NCI-H345 (cell line): ENCODE data around the gene AKR1D1.
"Not testable (repeated sequence)": the region's sequence is repeated elsewhere in the genome, so short reads cannot be mapped to it uniquely, and the experiment has no call there.

Experiments used
- DNase-seq: peaks from one replicate; lab custom pipeline; 2025; lab: John Stamatoyannopoulos, UW

The AKR1D1 gene

GRCh38 chr7:138122162-138122561 lies 45.9 kb downstream of the AKR1D1 start:
- no peak for DNase-seq

GRCh38 chr7:138125119-138125518 lies 48.9 kb downstream of the AKR1D1 start:
- no peak for DNase-seq

- DNase-seq: no peak
Measured at GRCh38 chr7:138125598-138126111, 49.4 kb downstream of the AKR1D1 start.

GRCh38 chr7:138126928-138127327 lies 50.7 kb downstream of the AKR1D1 start:
- no peak for DNase-seq

GRCh38 chr7:138127996-138128395 lies 51.7 kb downstream of the AKR1D1 start:
- DNase-seq: no peak

- no peak for DNase-seq
Measured at GRCh38 chr7:138129551-138130165, 53.4 kb downstream of the AKR1D1 start.

GRCh38 chr7:138137423-138138171 lies 61.3 kb downstream of the AKR1D1 start:
- no peak for DNase-seq

- no peak for DNase-seq
Measured at GRCh38 chr7:138138244-138138643, 62.0 kb downstream of the AKR1D1 start.

GRCh38 chr7:138142583-138143201 lies 66.4 kb downstream of the AKR1D1 start:
- DNase-seq: no peak

- no peak for DNase-seq
Measured at GRCh38 chr7:138144958-138145357, 68.7 kb downstream of the AKR1D1 start.

- DNase-seq: not testable (repeated sequence)
Measured at GRCh38 chr7:138146221-138146620, 70.0 kb downstream of the AKR1D1 start.

- DNase-seq: not testable (repeated sequence)
Measured at GRCh38 chr7:138146757-138147734, 70.8 kb downstream of the AKR1D1 start.

- no peak for DNase-seq
Measured at GRCh38 chr7:138151731-138152577, 75.7 kb downstream of the AKR1D1 start.

GRCh38 chr7:138154661-138155060 lies 78.4 kb downstream of the AKR1D1 start:
- no peak for DNase-seq

GRCh38 chr7:138157702-138158101 lies 81.4 kb downstream of the AKR1D1 start:
- no peak for DNase-seq

GRCh38 chr7:138158739-138159528 lies 82.7 kb downstream of the AKR1D1 start:
- no peak for DNase-seq

GRCh38 chr7:138161600-138162081 lies 85.4 kb downstream of the AKR1D1 start:
- DNase-seq: peak; percentile 98

- no peak for DNase-seq
Measured at GRCh38 chr7:138162236-138162635, 86.0 kb downstream of the AKR1D1 start.

GRCh38 chr7:138163800-138164199 lies 87.5 kb downstream of the AKR1D1 start:
- DNase-seq: no peak

GRCh38 chr7:138164804-138165203 lies 88.5 kb downstream of the AKR1D1 start:
- DNase-seq: no peak
